T-helper 9 cell (primary cell): ENCODE results near the gene HMCN1.

Experiments
- DNase-seq: peaks from one replicate; pipeline ENCODE4 v3.0.0-alpha.2; 2020

Gene HMCN1

DNA sequence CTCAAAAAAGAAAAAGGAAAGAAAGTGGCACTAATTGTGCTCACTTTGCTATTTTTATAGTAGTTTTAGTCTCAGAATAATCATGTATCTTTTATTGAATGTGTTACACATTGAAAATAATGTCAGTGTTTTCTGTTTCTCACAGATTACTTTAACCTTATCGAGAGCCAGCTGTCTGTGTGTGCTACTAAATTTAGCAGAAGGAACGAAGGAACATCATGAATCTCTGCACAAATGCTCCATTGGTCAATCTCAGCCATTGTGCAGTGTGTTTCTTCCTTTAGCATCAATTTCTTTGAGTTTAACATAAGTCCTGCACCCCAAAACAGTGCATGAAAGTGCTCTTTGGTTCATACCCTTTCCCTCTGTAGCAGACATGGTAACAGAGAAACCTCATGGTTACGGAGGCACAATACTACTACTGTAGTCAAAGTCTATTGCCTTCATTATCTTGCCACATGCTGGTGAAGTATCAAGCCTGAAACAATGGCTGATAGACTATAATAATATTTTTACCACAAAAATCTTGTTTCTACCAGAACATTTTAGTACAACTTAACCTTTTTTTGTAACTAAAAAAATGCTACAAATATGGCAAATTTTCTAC is 310.0 kb downstream of the HMCN1 start:
- DNase-seq: no peak

DNA sequence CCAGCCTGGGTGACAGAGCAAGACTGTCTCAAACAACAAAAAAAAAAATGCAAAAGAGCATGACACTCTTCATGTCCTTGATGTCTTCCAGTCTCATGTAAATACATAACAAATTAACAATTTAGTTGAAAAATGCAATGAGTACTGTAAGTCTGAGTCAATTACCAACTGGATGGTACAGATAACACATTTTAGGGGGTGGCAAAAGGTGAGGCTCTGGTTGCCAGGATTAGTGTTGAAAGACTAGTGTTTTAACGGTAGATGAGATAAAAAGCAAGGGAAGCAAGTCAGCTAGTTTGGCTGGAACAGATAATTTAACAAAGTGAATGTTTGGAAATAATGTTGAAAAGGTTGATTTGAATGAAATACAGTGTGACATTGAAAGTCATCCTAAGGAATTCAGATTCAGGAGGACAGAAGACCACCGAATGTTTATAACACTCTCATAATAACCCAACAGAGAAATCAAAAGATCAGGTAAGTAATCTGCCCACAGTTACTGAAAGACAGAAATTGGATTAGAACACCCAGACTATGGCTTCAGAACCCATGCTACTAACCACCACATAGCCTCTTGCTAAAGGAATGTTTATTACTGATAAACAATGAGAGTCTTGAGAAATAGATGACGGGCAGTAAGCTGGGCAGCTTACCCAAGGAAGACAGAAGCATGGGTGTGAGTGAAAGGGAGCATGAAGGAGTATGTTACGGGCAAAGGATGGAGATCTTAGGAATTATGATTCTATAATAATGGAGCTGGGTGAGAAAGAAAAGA is 312.4 kb downstream of the HMCN1 start:
- no peak for DNase-seq

DNA sequence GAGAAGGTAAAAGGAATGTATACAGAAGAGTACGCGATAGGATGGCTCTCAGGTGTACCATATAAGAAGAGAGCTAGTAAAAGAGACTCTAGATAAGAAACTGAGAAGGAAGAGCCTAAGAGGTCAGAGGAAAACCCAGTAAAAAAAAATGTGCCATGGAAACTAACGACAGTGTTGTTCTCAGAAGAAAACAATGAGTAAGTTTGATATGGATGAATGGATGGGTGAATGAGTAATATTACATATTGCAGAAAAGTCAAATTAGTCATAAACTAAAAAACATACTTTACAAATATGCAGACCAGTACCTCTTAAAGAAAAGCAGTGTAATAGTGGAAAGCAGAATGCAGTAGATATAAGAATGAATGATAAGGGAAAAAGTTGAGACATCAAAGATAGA is 316.2 kb downstream of the HMCN1 start:
- DNase-seq: no peak

DNA sequence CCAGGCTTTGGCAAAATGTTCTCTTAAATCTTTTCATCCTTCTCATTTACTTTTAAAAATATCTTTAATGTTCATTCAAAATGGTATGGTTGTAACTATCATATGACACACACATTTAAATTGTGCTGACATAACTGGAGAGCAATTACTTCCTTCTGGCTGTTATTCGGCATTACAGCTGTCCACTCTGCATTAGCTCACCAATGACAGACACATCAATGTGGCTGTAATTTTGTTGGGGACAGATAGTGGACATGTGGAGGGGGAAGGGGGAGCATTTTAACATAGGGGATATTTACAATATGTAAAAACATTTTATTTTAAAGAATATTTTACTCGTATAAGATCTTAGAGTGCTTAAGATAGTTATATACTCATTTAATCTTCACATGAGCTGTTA is 319.8 kb downstream of the HMCN1 start:
- DNase-seq: no peak

DNA sequence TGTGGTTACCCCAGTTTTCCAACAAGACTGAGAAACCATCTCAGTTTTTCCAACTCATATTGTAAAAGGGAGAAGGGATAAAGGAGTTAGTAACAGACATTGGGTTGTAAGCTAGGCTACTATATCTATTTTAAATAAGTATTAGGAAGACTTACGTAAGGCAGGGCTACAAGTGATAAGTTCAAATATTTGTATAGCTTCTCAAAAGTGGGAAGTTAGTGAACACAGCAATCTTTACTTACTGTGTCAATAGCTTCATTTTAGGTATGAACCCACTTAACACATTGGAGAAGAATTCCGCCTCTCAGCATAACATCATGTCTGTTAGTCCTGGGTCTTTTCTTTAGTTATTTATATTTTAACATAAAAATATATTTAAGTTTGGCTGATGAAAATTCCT is 320.7 kb downstream of the HMCN1 start:
- no peak for DNase-seq

DNA sequence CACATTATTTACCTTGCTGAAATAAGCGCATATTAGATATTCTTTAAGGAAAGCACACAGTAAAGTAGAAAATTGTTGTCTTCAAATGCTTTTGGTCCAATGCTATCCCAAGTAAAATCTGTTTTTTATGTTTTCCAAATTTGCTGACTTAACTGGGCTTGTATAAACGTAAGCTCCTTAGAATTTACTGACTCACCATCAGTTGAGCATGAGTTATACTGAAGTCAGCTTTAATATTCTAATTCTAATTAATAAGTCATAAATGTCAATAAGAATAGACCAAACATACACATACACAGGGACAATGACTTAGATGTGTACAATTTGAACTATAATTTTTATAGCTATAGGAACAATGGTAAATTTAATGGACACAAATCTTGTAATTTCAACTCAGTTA is 321.7 kb downstream of the HMCN1 start:
- no peak for DNase-seq

DNA sequence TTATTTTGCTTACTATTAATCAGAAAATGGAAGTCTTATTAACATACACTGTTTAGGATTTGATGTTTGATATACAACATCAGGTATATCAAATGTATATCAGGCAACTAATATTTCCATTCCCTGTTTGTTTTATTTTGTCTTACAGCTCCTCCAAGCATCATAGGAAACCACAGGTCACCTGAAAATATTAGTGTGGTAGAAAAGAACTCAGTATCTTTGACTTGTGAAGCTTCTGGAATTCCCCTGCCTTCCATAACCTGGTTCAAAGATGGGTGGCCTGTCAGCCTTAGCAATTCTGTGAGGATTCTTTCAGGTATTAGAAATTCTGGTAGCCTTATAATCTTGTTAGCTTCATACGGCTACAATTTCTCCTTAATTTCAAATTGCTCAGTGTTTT is 322.9 kb downstream of the HMCN1 start:
- DNase-seq: no peak

DNA sequence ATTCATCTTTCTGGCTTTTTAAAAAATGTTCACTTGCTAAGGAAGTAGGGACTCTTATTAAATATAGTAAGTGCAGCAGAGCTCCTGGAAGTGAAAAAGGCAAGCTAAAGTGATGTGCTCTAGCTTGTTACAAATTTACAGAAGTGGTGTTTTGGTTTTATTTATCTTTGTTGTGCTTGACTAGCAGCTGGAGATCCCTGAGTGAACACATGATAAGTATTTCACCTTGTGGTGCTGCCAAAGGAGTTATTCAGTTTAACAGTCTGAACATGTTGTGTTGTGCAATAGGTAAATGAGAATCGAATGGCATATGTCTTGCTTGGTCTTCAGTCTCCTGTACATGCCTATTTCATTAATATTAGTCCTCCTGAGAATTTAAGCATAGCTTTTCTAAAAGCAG is 325.1 kb downstream of the HMCN1 start:
- DNase-seq: no peak

DNA sequence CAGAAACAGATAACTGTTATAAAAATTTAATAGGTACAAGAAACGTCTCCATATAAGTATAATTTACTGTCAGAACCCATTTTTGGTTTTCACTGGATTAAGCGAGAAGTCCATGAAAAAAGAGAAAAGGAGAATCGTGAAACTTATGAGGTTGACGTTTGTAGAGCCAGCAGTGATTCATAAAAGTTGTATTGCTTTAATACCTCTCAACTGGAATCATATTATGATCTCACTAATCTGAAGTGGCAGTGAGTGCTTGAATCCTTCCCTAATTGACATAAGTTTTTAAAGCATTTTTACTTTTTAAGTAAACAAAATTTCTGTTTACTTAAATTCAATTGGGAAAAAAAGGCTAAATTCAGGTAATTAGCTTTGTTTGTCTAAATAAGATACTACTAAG is 325.6 kb downstream of the HMCN1 start:
- no peak for DNase-seq

DNA sequence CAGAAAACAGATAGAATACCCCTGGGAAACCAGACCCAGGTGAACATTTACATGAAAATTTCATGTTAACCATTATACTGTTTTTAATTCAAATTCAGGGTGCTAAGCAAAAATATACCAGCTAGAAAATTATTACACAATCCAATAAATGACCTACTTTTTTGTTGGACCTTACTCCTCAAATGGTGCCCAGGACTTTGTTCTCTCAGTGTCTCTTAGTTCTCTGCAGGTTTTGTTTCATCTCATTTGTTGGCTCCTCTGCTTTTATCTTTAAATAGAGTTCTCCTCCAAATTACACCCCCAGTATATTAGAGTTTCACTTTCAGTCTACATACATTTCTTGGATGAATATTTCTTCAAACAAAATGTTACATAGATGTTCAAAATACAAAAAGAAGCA is 326.0 kb downstream of the HMCN1 start:
- DNase-seq: no peak

DNA sequence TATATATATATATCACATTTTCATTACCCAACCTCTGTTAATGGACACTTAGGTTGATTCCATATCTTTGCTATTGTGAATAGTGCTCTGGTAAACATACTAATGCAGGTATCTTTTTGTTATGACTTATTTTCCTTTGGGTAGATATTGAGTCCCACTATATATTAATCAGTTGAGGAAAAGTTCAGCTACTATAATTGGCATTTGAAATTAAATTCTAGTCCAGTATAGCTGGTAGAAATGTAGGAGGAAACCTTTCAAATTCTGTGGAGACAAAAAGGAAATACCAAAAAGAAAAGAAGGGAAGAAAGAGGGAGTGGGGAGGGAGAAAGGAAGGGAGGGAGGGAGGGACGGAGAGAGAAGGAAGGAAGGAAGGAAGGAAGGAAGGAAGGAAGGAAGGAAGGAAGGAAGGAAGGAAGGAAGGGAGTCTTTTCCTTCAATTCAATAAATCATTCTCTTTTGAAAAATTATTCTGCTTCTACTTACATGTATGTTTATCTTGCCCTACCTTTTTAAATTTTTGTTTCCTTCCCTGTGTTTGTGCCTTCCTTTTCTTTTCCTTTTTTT is 329.0 kb downstream of the HMCN1 start:
- no peak for DNase-seq

DNA sequence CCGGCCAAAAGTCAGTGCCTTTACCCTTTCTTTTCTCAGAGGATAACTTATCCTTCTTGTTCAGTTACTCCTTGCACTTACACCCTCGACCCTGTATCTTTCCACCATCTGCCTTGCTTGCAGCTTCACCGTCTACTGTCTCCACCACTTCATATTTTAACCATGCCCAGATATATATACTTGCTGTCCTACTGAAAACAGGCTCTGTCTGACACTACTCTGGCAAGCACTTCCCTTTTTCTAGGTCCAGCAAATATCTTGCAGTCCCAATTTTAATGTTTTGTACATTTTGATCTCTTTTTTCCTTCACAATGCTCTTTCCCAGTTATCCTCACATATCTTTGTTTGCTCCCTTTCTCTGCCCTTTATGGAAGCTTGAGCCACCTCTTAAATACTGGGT is 332.2 kb downstream of the HMCN1 start:
- no peak for DNase-seq

DNA sequence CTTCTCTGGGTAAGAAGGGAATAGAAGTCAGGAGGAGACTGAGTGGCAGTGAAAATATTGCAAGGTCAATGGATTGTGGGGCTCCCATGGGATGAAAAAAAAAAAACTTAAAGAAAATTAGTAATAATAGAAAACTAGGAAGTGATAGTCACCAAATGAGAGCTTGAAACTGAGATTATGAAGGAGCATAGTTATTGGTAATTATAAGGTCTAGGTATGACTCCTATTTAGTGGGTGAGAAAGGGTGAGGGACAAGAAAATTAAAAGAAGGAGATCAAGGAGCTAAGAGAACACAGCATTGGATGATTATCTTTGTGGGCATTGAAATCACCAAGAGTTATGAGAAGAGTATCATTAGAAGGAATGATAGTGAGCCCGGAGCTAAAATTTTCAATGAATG is 339.5 kb downstream of the HMCN1 start:
- DNase-seq: no peak

DNA sequence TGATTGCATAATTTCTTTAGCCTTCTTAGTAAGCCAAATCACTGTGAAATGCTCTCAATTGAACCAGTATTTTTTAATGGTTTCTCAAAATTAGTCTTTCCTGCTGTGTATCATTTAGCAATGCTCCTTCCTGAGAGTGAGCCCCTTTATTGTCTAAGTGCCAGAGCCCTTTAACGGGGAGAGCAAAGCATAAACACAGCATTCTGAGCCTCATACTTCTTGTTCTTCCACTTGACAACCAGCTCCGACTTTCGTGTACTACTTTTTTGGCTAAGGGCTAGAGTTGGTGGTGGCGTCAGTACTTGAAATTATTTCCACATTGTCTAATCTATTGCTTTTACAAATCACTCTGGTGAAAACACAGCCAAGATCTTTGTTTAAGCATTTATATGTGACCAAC is 341.8 kb downstream of the HMCN1 start:
- no peak for DNase-seq

DNA sequence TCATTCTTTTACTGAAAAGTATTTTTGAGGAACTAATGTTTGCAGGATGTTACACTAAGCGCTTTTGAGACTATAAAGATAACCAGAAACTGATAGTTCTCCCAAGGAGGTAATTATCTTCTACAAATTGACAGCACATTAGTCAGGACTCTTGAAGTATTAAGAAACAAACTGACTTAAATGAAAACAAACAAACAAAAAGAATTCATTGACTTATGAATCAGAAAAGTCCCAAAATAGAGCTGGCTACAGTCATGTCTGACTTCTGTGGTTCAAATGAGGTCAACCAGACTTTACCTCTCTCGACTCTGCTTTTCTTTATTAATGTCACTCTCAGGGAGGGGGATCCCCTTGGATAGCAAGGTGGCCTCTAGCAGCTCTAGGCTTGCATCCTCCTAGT is 344.1 kb downstream of the HMCN1 start:
- DNase-seq: no peak

DNA sequence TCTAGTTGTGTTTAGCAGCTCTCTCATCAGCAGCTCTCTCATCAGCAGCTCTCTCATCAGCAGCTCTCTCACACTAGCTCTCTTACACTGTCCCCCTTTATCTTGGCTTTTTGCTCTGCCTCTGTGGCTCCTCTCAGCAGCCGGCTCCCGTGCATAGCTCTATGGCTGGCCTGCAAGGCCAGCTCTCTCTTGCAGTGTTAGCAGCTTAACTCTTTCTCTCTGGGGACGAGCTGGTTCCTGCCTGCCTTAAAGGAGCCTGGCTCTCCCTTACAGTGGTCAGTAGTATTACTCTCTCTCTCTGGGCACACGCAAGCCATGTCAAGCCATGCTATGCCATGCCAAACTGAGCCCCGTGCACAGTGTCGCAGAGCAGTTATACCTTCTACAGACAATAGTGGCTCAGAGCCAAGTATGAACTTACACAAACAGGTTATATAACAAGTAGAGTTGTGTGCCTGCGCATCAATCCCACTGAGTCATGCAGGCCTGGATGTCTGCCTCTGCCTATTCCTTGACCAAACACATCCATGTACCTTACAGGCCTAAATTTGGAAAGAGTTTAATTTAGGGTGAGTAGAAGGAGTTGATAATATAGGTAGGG is 345.0 kb downstream of the HMCN1 start:
- DNase-seq: no peak

DNA sequence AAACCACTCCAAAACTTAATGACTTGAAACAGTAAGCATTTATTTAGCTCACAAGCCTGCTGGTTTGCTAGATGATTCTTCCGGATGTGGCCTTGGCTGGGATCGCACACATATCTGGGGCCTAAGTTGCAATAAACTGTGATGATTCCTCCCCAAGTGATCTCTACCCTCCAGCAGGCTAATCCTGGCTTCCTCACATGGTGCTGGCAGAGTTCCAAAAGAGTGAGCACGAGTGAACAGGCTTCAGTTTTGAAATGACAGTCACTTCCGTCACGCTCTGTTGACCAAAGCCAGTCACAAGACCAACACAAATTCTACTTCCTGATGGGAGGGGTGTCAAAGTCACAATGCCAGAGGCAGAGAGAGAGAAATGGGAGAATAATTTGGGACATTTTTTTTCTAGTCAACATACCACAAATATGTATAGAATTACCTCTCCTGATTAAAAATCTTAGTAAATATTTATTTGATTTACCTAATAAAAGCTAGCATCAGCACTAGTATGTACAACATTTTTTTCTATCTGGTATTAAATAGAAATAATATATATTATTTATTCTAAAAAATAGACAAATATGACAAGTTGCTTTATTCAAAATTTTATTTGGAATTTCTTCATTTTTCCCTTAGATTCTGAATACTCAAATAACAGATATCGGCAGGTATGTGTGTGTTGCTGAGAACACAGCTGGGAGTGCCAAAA is 348.2 kb downstream of the HMCN1 start:
- DNase-seq: no peak

DNA sequence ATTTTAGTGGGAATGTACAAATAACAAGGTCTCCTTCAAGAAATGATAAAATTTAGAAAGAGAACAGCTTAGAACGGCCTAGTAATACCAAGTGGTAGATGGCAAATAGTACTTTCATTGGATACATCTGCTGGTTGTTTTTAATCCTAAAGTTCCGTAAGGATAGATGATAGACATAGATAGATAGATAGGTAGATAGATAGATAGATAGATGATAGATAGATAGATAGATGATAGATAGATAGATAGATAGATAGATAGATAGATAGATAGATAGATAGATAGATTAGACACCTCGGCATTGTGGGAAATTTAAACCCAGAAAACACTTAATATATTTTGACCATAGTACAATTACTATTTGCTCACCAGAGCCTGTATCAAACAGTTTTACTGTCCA is 352.4 kb downstream of the HMCN1 start:
- DNase-seq: no peak

DNA sequence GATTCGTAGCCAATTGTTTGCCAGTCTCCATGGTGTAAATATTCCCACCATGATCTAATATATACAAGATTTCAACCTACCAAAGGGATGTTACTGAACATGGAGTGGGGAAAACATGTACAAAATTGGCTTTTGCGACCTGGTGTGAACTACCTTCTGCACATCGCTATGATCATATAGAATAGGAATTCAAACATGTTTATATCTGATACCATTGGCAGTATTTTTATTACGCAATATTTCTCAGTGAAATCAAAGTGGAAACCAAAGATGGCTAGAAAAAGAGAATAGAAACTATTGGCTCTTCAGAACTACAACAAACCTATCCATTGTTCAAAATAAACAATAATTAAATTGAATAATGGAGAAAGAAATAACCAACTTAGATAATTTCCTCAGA is 355.7 kb downstream of the HMCN1 start:
- no peak for DNase-seq

DNA sequence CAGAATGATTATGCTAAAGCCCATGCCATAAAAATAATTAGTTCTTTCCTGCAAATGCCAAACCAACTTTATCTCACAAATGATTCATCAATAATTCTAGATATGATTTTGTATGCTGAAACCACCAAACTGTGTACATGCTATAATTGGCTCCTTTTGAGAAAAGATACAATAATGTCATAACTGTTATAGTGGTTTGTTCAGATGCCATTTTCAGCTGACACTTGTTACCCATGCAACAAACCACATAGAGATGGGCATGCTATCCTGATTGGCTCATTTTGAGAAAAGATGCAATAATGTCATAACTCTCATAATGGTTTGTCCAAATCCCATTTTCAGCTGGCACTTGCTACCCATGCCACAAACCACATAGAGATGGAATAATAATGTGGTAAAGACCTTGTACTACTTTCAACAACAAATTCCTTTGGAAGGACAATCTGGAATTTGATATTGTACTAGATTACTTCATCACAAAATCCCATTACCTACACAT is 357.1 kb downstream of the HMCN1 start:
- no peak for DNase-seq

DNA sequence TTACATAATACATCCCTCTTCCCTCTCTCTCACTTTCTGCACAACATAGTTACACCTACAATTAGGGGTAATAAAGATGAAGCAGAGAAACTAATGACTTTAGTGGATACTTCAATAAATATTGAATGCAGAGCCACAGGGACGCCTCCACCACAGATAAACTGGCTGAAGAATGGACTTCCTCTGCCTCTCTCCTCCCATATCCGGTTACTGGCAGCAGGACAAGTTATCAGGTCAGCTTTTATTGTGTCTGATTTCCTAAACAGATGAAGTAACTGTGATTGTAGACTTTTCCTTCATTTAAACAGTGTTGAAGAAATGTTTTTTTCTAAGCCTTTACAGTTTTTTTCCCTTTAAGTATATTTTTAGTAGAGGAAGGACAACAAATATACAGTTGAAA is 359.2 kb downstream of the HMCN1 start:
- no peak for DNase-seq

DNA sequence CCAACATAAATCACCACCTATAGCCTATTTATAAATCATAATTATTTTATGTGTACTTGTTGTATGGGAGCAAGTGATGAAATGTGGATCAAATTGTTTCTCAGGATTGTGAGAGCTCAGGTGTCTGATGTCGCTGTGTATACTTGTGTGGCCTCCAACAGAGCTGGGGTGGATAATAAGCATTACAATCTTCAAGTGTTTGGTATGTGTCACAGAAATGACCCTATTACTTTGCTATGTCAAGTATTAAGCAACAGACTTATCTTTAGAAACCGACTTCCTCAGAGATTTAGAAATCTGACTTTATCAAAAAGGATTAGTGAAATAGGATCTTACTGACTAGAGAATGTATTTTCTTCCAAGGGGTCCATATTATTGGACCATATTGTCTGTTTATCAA is 360.0 kb downstream of the HMCN1 start:
- DNase-seq: no peak

DNA sequence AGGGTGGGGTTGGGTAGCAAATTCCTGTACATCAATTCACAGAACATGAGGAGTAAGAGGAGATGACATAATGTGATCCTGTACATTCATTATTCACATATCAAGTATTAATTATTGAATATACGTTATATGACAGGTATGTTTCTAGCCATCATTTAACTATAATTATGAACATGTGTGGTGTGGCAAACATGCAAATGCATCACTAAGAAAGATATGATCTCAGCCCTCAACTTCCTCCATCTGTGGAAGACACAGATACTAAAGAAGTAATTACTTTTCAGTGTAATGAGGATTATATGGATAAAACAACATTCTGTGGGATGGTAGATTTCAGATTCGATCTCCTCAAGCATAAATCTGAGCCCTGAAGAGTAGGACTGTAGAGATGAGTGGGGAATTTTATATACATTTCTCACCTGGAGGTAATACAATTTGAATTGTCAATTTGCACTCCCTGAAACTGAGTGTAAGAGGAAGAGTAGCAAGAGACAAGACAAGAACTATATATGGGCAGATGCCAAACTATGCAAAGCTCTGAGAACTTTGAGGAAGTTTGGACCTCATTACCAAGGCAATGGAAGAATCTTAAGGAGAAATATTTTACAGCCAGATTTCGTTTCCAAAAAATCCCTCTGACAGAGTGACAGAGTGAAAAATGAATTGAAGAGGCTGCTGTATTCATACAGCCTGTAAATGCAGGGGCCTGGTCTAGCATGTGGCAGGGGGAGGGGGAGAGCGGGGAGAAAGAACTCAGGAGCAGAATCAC is 365.3 kb downstream of the HMCN1 start:
- no peak for DNase-seq
